Measurements from ENCODE around the gene OR2Z1.

GRCh38 chr19:8684001-8684902 is 37.2 kb upstream of the OR2Z1 start:
- TF ChIP-seq REST (IDR thresholded peaks at IDR 0.05; ENCODE audit: insufficient replicate concordance, low read depth): no peak
- TF ChIP-seq CTCF (IDR thresholded peaks at IDR 0.05; ENCODE audit: insufficient read depth, low read length): no peak
- no peak for TF ChIP-seq POLR2AphosphoS5 (IDR thresholded peaks at IDR 0.05; ENCODE audit: low read depth)
- no peak for TF ChIP-seq GABPA (IDR thresholded peaks at IDR 0.05; ENCODE audit: low read depth)

Measured in HL-60 (cell line).